ENCODE data around the gene MKS1. TPM values are rescaled to one million over a fixed set of nuclear protein-coding genes. Genes with fewer than 3 reads are reported as not detected.

The MKS1 gene
- total RNA-seq, 2 experiments from 2014 or later: 23.5 to 27.3 TPM

DNA sequence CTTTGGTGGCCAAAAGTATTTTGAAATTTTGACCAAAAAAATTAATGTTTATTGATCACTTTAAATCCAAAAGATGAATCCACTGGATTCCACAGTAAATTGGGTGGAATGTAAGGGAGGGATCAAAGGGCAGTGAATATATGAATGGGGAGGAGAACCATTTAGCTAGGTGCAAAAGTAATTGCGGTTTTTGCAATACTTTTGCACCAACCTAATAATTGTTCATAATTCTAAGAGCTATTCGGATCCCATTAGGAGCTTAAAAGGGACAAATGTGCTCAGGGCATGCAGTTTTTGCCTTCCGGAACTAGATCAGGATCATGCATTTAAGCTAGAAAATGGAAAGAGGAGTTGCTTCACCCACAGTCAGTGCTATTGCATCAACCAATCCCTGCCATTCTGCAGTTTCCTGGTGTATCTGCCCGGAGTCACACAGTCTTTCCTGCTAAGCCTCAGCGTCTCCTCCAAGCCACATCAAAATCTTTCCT is 19.1 kb upstream of the MKS1 start, which contains the start of gene LPO:
LPO (plus strand) TSS at position 438 of the 488 bp plus-strand sequence. CDS start 4,396 bp downstream, outside the sequence.
- POLR2A ChIA-PET: no interaction called here
- Mint-ChIP-seq H3K27me3 (peaks cover 43% of the 10 kb centered on the region), H3K4me3 (no peak within 1 kb of the TSS), H3K4me1 (ENCODE audit: low read depth) (peaks cover 2% of the 10 kb centered on the region), H3K27ac (no peak within 1 kb of the TSS), H3K36me3 (no peaks in the 10 kb centered on the region), H3K9me3 (no peaks in the 10 kb centered on the region)
- no peak for DNase-seq
- intact Hi-C loops (cut with micrococcal nuclease): no loop called here
- CTCF ChIA-PET: interaction anchor here (1.6 to 3.1 kb wide), 2 partner anchors 12 kb away, joined by 7 to 15 read pairs; no protein-coding TSS in a partner anchor

GRCh38 chr17:58236394-58236793 is 17.3 kb upstream of the MKS1 start:
- H3K4me3 Mint-ChIP-seq: no peak overlapping the region
- H3K27ac Mint-ChIP-seq: no peak overlapping the region
- no peak for DNase-seq
- no peaks in the 10 kb centered on the region for H3K36me3 Mint-ChIP-seq
- H3K27me3 Mint-ChIP-seq: peaks cover 38% of the 10 kb centered on the region
- POLR2A ChIA-PET: no interaction called here
- CTCF ChIA-PET: interaction anchor here (1.7 to 3.1 kb wide), 2 partner anchors 14 to 36 kb away, joined by 6 to 15 read pairs; no protein-coding TSS in a partner anchor
- intact Hi-C loops (cut with micrococcal nuclease): no loop called here
- no peaks in the 10 kb centered on the region for H3K9me3 Mint-ChIP-seq
- peaks cover 7% of the 10 kb centered on the region for H3K4me1 Mint-ChIP-seq (ENCODE audit: low read depth)

- CTCF ChIA-PET: interaction anchor here (1.7 to 3.1 kb wide), 2 partner anchors 14 to 36 kb away, joined by 6 to 15 read pairs; no protein-coding TSS in a partner anchor
- POLR2A ChIA-PET: no interaction called here
Observed at GRCh38 chr17:58235821-58236220, 16.8 kb upstream of the MKS1 start.

DNA sequence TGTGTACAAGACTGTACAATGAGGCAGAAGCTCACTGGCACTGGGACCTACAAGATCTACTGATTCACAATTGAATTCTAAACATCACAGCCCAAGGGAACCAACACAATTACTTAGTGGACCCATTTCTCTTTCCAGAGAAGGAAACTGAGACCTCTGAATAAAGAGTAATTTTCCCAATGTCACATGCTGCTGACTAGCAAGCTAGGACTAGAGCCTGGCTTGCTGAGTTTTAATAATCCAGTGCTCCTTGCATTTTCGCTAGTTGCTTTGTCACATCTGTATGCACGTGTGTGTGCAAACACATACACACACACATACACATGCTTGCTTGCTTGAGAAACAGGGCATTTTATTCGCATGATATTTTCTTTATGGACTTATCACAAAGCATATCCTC is 15.5 kb upstream of the MKS1 start:
- Mint-ChIP-seq H3K9me3 (no peaks in the 10 kb centered on the region), H3K4me3 (no peak overlapping the region), H3K27ac (no peak overlapping the region), H3K4me1 (ENCODE audit: low read depth) (peaks cover 7% of the 10 kb centered on the region), H3K36me3 (no peaks in the 10 kb centered on the region), H3K27me3 (peaks cover 30% of the 10 kb centered on the region)
- ChIA-PET CTCF (interaction anchor here (0.7 kb wide), 1 partner anchor 9 kb away, joined by 3 read pairs; no protein-coding TSS in a partner anchor), POLR2A (no interaction called here)
- intact Hi-C loops (cut with micrococcal nuclease): no loop called here
- no peak for DNase-seq

More at GRCh38 chr17:58235821-58236220, 16.8 kb upstream of the MKS1 start:
- H3K4me3 Mint-ChIP-seq: no peak overlapping the region
- H3K27me3 Mint-ChIP-seq: peaks cover 39% of the 10 kb centered on the region
- intact Hi-C loops (cut with micrococcal nuclease): no loop called here
- no peak overlapping the region for H3K27ac Mint-ChIP-seq
- no peaks in the 10 kb centered on the region for H3K9me3 Mint-ChIP-seq
- no peaks in the 10 kb centered on the region for H3K36me3 Mint-ChIP-seq
- peaks cover 7% of the 10 kb centered on the region for H3K4me1 Mint-ChIP-seq (ENCODE audit: low read depth)
- DNase-seq: no peak

DNA sequence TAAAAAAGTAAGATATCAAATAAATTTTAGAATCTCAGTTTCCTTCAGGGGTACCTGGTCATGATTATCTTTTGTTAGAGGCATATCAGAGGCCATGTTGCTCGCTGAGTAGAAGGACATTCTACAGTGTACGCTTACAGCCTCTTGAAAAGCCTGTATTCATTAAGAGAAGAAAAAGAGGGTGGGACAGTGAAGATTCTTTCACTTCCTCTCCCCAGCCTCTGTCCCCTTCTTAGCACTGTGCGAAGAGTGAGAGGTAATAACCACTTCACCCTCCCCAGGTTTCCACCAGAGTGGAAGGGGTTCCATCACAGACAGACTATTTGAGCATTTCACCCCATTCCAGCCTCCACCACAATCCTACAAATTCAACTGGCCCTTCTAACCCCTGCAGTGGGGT is 14.5 kb upstream of the MKS1 start:
- Mint-ChIP-seq H3K4me3 (no peak overlapping the region), H3K4me1 (ENCODE audit: low read depth) (peaks cover 7% of the 10 kb centered on the region), H3K36me3 (no peaks in the 10 kb centered on the region), H3K27ac (no peak overlapping the region), H3K9me3 (no peaks in the 10 kb centered on the region), H3K27me3 (peaks cover 29% of the 10 kb centered on the region)
- no peak for DNase-seq
- POLR2A ChIA-PET: no interaction called here
- intact Hi-C loops (cut with micrococcal nuclease): no loop called here
- CTCF ChIA-PET: no interaction called here

- POLR2A ChIA-PET: no interaction called here
- no peaks in the 10 kb centered on the region for H3K36me3 Mint-ChIP-seq
- intact Hi-C loops (cut with micrococcal nuclease): no loop called here
- peaks cover 7% of the 10 kb centered on the region for H3K4me1 Mint-ChIP-seq (ENCODE audit: low read depth)
- H3K27ac Mint-ChIP-seq: no peak overlapping the region
- no peaks in the 10 kb centered on the region for H3K9me3 Mint-ChIP-seq
- no peak overlapping the region for H3K4me3 Mint-ChIP-seq
- CTCF ChIA-PET: interaction anchor here (1.2 to 1.3 kb wide), 3 partner anchors 14 to 34 kb away, joined by 3 to 7 read pairs (median 4); partner anchors contain the start of gene MKS1
- peak; percentile 59 for DNase-seq
- peaks cover 31% of the 10 kb centered on the region for H3K27me3 Mint-ChIP-seq
Observed at GRCh38 chr17:58232707-58233156, 13.7 kb upstream of the MKS1 start.

- Mint-ChIP-seq H3K4me1 (ENCODE audit: low read depth) (peaks cover 7% of the 10 kb centered on the region), H3K27ac (no peak overlapping the region), H3K4me3 (no peak overlapping the region), H3K9me3 (no peaks in the 10 kb centered on the region), H3K27me3 (peaks cover 30% of the 10 kb centered on the region), H3K36me3 (no peaks in the 10 kb centered on the region)
- intact Hi-C loops (cut with micrococcal nuclease): no loop called here
- ChIA-PET CTCF (interaction anchor here (1.0 to 2.5 kb wide), 4 partner anchors 12 to 32 kb away, joined by 3 to 13 read pairs (median 4); partner anchors contain the start of gene MKS1), POLR2A (no interaction called here)
- DNase-seq: no peak
Observed at GRCh38 chr17:58231641-58232040, 12.6 kb upstream of the MKS1 start.

DNA sequence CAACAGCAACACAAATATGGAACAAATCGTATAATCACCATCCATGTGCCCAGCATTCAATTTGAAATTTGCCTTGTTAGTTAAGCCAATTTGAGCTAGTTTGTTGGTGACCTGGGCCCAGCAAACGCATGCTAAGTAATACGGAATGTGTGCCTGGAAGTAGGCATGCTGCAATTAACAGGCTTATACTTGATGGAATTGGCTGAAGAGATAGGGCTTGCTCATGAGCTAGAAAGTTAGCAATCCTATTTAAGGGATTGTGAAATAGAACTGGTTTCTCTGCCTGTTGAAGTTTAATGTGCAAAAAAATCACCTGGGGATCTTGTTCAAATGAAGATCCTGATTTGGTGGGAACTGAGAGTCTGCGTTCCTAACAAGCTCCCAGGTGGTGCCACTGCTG is 10.8 kb upstream of the MKS1 start:
- ChIA-PET POLR2A (no interaction called here), CTCF (interaction anchor here (0.9 to 2.5 kb wide), 4 partner anchors 10 to 30 kb away, joined by 3 to 13 read pairs (median 4); partner anchors contain the start of gene MKS1)
- H3K4me3 Mint-ChIP-seq: no peak overlapping the region
- H3K27me3 Mint-ChIP-seq: peaks cover 25% of the 10 kb centered on the region
- no peaks in the 10 kb centered on the region for H3K36me3 Mint-ChIP-seq
- intact Hi-C loops (cut with micrococcal nuclease): no loop called here
- no peak overlapping the region for H3K27ac Mint-ChIP-seq
- no peaks in the 10 kb centered on the region for H3K9me3 Mint-ChIP-seq
- peaks cover 7% of the 10 kb centered on the region for H3K4me1 Mint-ChIP-seq (ENCODE audit: low read depth)
- DNase-seq: no peak

DNA sequence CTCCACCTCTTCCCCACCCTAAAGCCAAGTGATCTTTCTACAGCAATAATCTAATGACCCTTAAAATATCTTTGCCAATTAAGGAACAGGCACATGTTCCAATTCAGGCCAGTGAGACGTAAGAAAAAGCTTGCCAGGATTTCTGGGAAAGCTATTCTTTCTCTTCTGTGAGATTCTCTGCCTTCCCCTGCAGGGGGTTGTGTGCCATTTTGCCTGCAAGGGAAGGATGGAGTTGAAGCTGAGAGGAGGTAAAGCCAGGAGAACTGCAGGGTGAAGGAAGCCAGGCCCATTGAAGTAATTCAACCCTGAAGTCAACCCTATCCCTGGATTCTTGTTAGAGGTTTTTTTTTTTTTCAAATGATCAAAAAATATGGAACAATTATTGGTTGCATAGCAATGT is 10.3 kb upstream of the MKS1 start:
- Mint-ChIP-seq H3K27ac (no peak overlapping the region), H3K4me3 (no peak overlapping the region), H3K36me3 (no peaks in the 10 kb centered on the region), H3K9me3 (no peaks in the 10 kb centered on the region), H3K4me1 (ENCODE audit: low read depth) (peaks cover 9% of the 10 kb centered on the region), H3K27me3 (peaks cover 21% of the 10 kb centered on the region)
- CTCF ChIA-PET: interaction anchor here (0.9 to 2.5 kb wide), 4 partner anchors 9 to 30 kb away, joined by 3 to 13 read pairs (median 4); partner anchors contain the start of gene MKS1
- intact Hi-C loops (cut with micrococcal nuclease): no loop called here
- no peak for DNase-seq
- POLR2A ChIA-PET: no interaction called here

DNA sequence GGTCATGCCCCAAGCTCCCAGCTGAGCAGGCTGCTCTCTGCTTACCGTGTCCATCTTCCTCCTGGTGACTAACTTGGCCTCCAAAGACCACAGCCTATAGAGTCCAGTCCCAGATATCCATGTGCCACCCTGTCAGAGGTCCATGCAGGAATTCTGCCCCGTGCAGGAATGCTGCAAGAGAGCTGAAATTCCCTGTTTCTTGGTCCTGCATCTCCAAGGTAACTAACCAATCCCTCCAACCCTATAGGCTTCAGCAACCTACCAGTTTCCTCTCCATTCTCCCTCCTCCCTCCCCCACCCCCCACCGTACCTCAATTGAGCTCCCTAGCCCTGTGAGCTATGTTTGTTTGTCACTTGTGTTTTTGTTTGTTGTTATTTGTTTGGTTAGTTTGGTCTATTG is 9.6 kb upstream of the MKS1 start:
- H3K27me3 Mint-ChIP-seq: peaks cover 19% of the 10 kb centered on the region
- ChIA-PET POLR2A (no interaction called here), CTCF (interaction anchor here (1.0 to 1.8 kb wide), 3 partner anchors 9 to 21 kb away, joined by 3 to 8 read pairs (median 4); partner anchors contain the start of gene MKS1)
- no peaks in the 10 kb centered on the region for H3K9me3 Mint-ChIP-seq
- no peak for DNase-seq
- H3K27ac Mint-ChIP-seq: no peak overlapping the region
- no peak overlapping the region for H3K4me3 Mint-ChIP-seq
- no peaks in the 10 kb centered on the region for H3K36me3 Mint-ChIP-seq
- intact Hi-C loops (cut with micrococcal nuclease): no loop called here
- peaks cover 13% of the 10 kb centered on the region for H3K4me1 Mint-ChIP-seq (ENCODE audit: low read depth)

- Mint-ChIP-seq H3K9me3 (no peaks in the 10 kb centered on the region), H3K4me1 (ENCODE audit: low read depth) (peaks cover 10% of the 10 kb centered on the region), H3K36me3 (no peaks in the 10 kb centered on the region), H3K4me3 (no peak overlapping the region), H3K27ac (no peak overlapping the region), H3K27me3 (peaks cover 19% of the 10 kb centered on the region)
- POLR2A ChIA-PET: no interaction called here
- CTCF ChIA-PET: interaction anchor here (1.7 to 1.8 kb wide), 2 partner anchors 8 to 22 kb away, joined by 4 to 8 read pairs; no protein-coding TSS in a partner anchor
- intact Hi-C loops (cut with micrococcal nuclease): no loop called here
- no peak for DNase-seq
Observed at GRCh38 chr17:58227733-58228132, 8.7 kb upstream of the MKS1 start.

DNA sequence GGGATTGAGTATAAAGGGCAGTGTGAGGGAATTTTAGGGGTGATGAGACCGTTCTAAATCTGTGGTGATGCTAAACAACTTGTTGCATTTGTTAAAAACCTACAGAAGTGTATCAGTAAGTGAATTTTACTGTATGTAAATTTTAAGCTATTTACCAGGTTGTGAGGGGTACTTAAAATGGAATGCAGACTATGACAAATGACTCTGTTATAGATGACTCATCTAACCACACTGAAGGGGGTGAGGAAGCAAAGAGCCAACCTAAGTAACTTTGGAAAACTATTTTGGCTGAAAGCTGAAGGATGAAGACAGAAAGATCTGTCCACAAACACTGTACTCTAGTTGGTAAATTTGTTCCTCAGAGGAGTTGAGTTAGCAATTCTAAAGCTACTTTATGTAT is 5.3 kb upstream of the MKS1 start:
- Mint-ChIP-seq H3K4me3 (no peak overlapping the region), H3K4me1 (ENCODE audit: low read depth) (peaks cover 15% of the 10 kb centered on the region), H3K27ac (no peak overlapping the region), H3K36me3 (no peaks in the 10 kb centered on the region), H3K9me3 (no peaks in the 10 kb centered on the region), H3K27me3 (peaks cover 10% of the 10 kb centered on the region)
- ChIA-PET CTCF (interaction anchor here (0.7 to 2.9 kb wide), 2 partner anchors 24 to 131 kb away, joined by 3 to 9 read pairs; no protein-coding TSS in a partner anchor), POLR2A (no interaction called here)
- DNase-seq: no peak
- intact Hi-C loops (cut with micrococcal nuclease): no loop called here

Data from activated CD4-positive, alpha-beta memory T cell treated with anti-CD3 and anti-CD28 coated beads for 36 hours (primary cell).